Activated T-helper 17 cell treated with anti-CD3 and anti-CD28 coated beads, Interleukin-2, amount 50 U/mL, for 72 hours (primary cell): ENCODE data around the gene GPR50. TPM values are rescaled to one million over a fixed set of nuclear protein-coding genes. Genes with fewer than 3 reads are reported as not detected.

Experiments used
- ATAC-seq: fragments of 150-1000 bp; cut with Tn5 transposase; replicated peaks from 2 replicates; pipeline ENCODE4 v1.10.0; 2021; ENCODE audit warnings: mild to moderate bottlenecking, moderate library complexity
- H3K27ac Mint-ChIP-seq: one replicate; pipeline ENCODE4 v1.8.0; 2022; ENCODE audit warnings: mixed read lengths
- H3K27me3 Mint-ChIP-seq: one replicate; pipeline ENCODE4 v1.8.0; 2022; ENCODE audit warnings: mixed read lengths
- H3K36me3 Mint-ChIP-seq: one replicate; pipeline ENCODE4 v1.8.0; 2022; ENCODE audit warnings: low read depth, mild to moderate bottlenecking, mixed read lengths
- H3K4me1 Mint-ChIP-seq: one replicate; pipeline ENCODE4 v1.8.0; 2022; ENCODE audit warnings: mixed read lengths
- H3K4me3 Mint-ChIP-seq: one replicate; pipeline ENCODE4 v1.8.0; 2022; ENCODE audit warnings: mild to moderate bottlenecking, mixed read lengths
- H3K9me3 Mint-ChIP-seq: one replicate; pipeline ENCODE4 v1.8.0; 2022; ENCODE audit warnings: mixed read lengths
- total RNA-seq, 2 donors: library from RNA; stranded (reverse); gene quantifications; one replicate each; pipeline ENCODE4 v1.2.3, GENCODE V29; 2022

GPR50 gene
- not detected for total RNA-seq

GRCh38 chrX:151176231-151176750 is at the start of gene GPR50:
Gene GPR50, plus strand, starts transcription at chrX:151176584. Its CDS starts 138 bp downstream, at chrX:151176722.
- H3K4me1 Mint-ChIP-seq: peaks cover 4% of the 10 kb centered on the region
- no peak for ATAC-seq
- no peaks in the 10 kb centered on the region for H3K36me3 Mint-ChIP-seq
- H3K4me3 Mint-ChIP-seq: no peak within 1 kb of the TSS
- no peak within 1 kb of the TSS for H3K27ac Mint-ChIP-seq
- no peaks in the 10 kb centered on the region for H3K9me3 Mint-ChIP-seq
- H3K27me3 Mint-ChIP-seq: peaks cover 42% of the 10 kb centered on the region

DNA sequence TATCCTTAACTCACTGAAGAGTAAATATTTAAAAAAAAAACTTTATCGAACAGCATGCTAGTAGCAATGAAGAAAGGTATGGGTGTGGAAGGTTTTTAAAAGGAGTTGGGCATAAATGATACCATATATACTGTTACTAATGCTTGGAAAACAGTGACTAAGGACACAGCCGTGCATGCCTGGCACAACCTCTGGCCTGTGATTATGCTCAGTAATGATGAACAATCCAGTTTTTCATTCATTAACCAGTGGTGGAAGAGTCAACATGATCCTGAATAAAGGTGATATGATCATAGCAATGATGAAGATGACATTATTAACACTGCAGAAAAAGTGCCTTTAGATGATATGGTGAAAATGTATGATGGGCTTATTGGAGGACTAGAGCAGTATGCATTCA is 43.9 kb upstream of the GPR50 start:
- H3K36me3 Mint-ChIP-seq: no peaks in the 10 kb centered on the region
- no peak overlapping the region for H3K27ac Mint-ChIP-seq
- no peaks in the 10 kb centered on the region for H3K27me3 Mint-ChIP-seq
- H3K4me1 Mint-ChIP-seq: no peaks in the 10 kb centered on the region
- no peak overlapping the region for H3K4me3 Mint-ChIP-seq
- no peak for ATAC-seq
- no peaks in the 10 kb centered on the region for H3K9me3 Mint-ChIP-seq

GRCh38 chrX:151151665-151152267 is 24.6 kb upstream of the GPR50 start:
- ATAC-seq: peak; percentile 44
- Mint-ChIP-seq H3K9me3 (no peaks in the 10 kb centered on the region), H3K27me3 (peaks cover 14% of the 10 kb centered on the region), H3K36me3 (no peaks in the 10 kb centered on the region), H3K4me1 (no peaks in the 10 kb centered on the region), H3K27ac (no peak overlapping the region), H3K4me3 (no peak overlapping the region)

DNA sequence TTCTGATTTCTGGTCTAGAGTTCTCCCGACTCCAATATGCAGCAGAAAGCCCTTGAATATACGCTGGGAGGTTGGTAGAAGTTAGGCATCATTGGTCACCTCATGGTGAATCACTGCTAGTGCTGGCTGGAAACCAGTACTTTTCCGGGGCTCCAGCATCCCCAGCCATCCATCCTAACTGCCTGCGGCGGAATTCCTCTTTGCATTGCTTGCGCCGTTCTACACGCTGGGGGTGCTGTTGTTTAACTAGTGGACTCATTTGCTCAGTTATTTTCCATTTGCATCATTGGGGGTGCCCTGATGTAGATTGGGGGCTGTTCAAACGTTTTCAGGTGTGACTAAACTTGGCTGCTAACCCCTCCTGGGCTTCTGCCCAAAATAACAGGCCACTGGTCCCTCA is 23.3 kb upstream of the GPR50 start:
- Mint-ChIP-seq H3K36me3 (no peaks in the 10 kb centered on the region), H3K4me3 (no peak overlapping the region), H3K27ac (no peak overlapping the region), H3K9me3 (no peaks in the 10 kb centered on the region), H3K4me1 (no peaks in the 10 kb centered on the region), H3K27me3 (peaks cover 9% of the 10 kb centered on the region)
- no peak for ATAC-seq

GRCh38 chrX:151153667-151154066 is 22.7 kb upstream of the GPR50 start:
- no peak overlapping the region for H3K27ac Mint-ChIP-seq
- H3K4me3 Mint-ChIP-seq: no peak overlapping the region
- no peaks in the 10 kb centered on the region for H3K36me3 Mint-ChIP-seq
- H3K27me3 Mint-ChIP-seq: peaks cover 9% of the 10 kb centered on the region
- H3K4me1 Mint-ChIP-seq: no peaks in the 10 kb centered on the region
- H3K9me3 Mint-ChIP-seq: no peaks in the 10 kb centered on the region
- ATAC-seq: no peak

DNA sequence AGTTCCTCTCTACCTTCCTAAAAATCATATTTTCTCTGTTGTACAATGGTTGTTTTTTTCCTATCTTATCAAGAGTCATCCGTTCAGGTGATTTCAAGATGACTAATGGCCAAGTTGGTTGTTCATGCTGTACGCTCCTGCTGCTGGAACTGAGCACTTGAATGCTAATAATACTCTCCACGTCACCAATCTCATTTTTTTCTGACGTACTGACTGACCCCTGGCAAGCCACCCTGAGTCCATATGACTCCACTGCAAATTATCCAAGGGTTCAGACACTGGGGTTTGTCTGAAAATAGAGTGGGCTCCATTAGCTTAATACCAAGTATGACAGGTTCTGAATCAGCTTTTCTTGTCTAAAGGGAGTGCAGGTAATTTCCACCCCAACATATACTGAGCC is 21.1 kb upstream of the GPR50 start:
- no peak for ATAC-seq
- Mint-ChIP-seq H3K9me3 (no peaks in the 10 kb centered on the region), H3K27ac (no peak overlapping the region), H3K4me3 (no peak overlapping the region), H3K4me1 (no peaks in the 10 kb centered on the region), H3K27me3 (peaks cover 5% of the 10 kb centered on the region), H3K36me3 (no peaks in the 10 kb centered on the region)

- Mint-ChIP-seq H3K27me3 (peaks cover 16% of the 10 kb centered on the region), H3K36me3 (no peaks in the 10 kb centered on the region), H3K4me3 (no peak overlapping the region), H3K27ac (no peak overlapping the region), H3K4me1 (no peaks in the 10 kb centered on the region), H3K9me3 (no peaks in the 10 kb centered on the region)
- no peak for ATAC-seq
These were observed 14.7 kb upstream of the GPR50 start for GRCh38 chrX:151161690-151162089.

GRCh38 chrX:151167791-151168345 is 8.5 kb upstream of the GPR50 start:
- no peaks in the 10 kb centered on the region for H3K36me3 Mint-ChIP-seq
- ATAC-seq: no peak
- H3K27ac Mint-ChIP-seq: no peak overlapping the region
- H3K4me3 Mint-ChIP-seq: no peak overlapping the region
- no peaks in the 10 kb centered on the region for H3K9me3 Mint-ChIP-seq
- peaks cover 12% of the 10 kb centered on the region for H3K27me3 Mint-ChIP-seq
- no peaks in the 10 kb centered on the region for H3K4me1 Mint-ChIP-seq

- H3K27ac Mint-ChIP-seq: no peak overlapping the region
- no peak overlapping the region for H3K4me3 Mint-ChIP-seq
- H3K27me3 Mint-ChIP-seq: peaks cover 11% of the 10 kb centered on the region
- ATAC-seq: no peak
- no peaks in the 10 kb centered on the region for H3K4me1 Mint-ChIP-seq
- no peaks in the 10 kb centered on the region for H3K36me3 Mint-ChIP-seq
- no peaks in the 10 kb centered on the region for H3K9me3 Mint-ChIP-seq
These were observed 6.6 kb upstream of the GPR50 start for GRCh38 chrX:151169783-151170182.

GRCh38 chrX:151174581-151175282 is 1.7 kb upstream of the GPR50 start:
- H3K9me3 Mint-ChIP-seq: no peaks in the 10 kb centered on the region
- H3K36me3 Mint-ChIP-seq: no peaks in the 10 kb centered on the region
- ATAC-seq: no peak
- H3K4me1 Mint-ChIP-seq: peaks cover 4% of the 10 kb centered on the region
- no peak overlapping the region for H3K4me3 Mint-ChIP-seq
- H3K27me3 Mint-ChIP-seq: peaks cover 26% of the 10 kb centered on the region
- no peak overlapping the region for H3K27ac Mint-ChIP-seq

- H3K27ac Mint-ChIP-seq: no peak overlapping the region
- ATAC-seq: no peak
- peaks cover 4% of the 10 kb centered on the region for H3K4me1 Mint-ChIP-seq
- no peaks in the 10 kb centered on the region for H3K36me3 Mint-ChIP-seq
- H3K9me3 Mint-ChIP-seq: no peaks in the 10 kb centered on the region
- peaks cover 34% of the 10 kb centered on the region for H3K27me3 Mint-ChIP-seq
- no peak overlapping the region for H3K4me3 Mint-ChIP-seq
These were observed 911 bp upstream of the GPR50 start for GRCh38 chrX:151175283-151176062.

GRCh38 chrX:151177141-151178027 is 1.0 kb downstream of the GPR50 start:
- H3K36me3 Mint-ChIP-seq: no peaks in the 10 kb centered on the region
- H3K27me3 Mint-ChIP-seq: peaks cover 47% of the 10 kb centered on the region
- peaks cover 4% of the 10 kb centered on the region for H3K4me1 Mint-ChIP-seq
- ATAC-seq: no peak
- no peaks in the 10 kb centered on the region for H3K9me3 Mint-ChIP-seq
- H3K27ac Mint-ChIP-seq: no peak overlapping the region
- H3K4me3 Mint-ChIP-seq: peak overlapping the region; percentile 59

DNA sequence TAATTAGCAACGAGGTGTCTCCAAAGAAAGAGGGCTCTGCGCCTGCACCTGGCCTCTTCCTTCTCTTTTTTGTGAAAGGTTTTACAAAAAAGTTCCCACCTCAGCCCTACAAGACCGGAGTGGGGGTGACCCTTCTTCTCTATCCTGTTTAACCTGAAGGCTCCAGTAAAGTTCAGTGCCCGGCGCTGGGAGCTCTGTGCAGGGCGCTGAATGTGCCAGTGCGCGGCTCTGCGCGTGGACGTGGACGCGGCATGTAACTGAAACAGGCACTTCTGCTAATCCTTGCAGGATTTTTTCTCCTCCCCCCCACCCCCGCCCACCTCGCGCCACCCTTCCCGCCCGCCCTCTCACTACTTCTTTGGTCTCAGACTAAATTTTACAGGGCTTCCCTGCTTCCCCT is 2.4 kb downstream of the GPR50 start:
- Mint-ChIP-seq H3K4me3 (peak overlapping the region; percentile 59), H3K36me3 (no peaks in the 10 kb centered on the region), H3K4me1 (peaks cover 4% of the 10 kb centered on the region), H3K27ac (no peak overlapping the region), H3K9me3 (no peaks in the 10 kb centered on the region), H3K27me3 (peaks cover 47% of the 10 kb centered on the region)
- no peak for ATAC-seq

DNA sequence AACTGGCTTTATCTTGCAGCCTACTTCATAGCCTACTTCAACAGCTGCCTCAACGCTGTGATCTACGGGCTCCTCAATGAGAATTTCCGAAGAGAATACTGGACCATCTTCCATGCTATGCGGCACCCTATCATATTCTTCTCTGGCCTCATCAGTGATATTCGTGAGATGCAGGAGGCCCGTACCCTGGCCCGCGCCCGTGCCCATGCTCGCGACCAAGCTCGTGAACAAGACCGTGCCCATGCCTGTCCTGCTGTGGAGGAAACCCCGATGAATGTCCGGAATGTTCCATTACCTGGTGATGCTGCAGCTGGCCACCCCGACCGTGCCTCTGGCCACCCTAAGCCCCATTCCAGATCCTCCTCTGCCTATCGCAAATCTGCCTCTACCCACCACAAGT is 4.0 kb downstream of the GPR50 start:
- no peak for ATAC-seq
- no peak overlapping the region for H3K4me3 Mint-ChIP-seq
- peaks cover 44% of the 10 kb centered on the region for H3K27me3 Mint-ChIP-seq
- peaks cover 4% of the 10 kb centered on the region for H3K4me1 Mint-ChIP-seq
- H3K9me3 Mint-ChIP-seq: no peaks in the 10 kb centered on the region
- no peak overlapping the region for H3K27ac Mint-ChIP-seq
- no peaks in the 10 kb centered on the region for H3K36me3 Mint-ChIP-seq
